K562 (cell line): Measurements from ENCODE around the gene ZFP36. TPM values are rescaled to one million over a fixed set of nuclear protein-coding genes. Genes with fewer than 3 reads are reported as not detected.

Experiments used
- ATAC-seq: fragments of 200-7000 bp; cut with Tn5 transposase; 3 replicates; pipeline ENCODE4 v1.9.1; 2020; ENCODE audit warnings: moderate library complexity
- BruUV-seq: library from RNA; stranded (reverse); fragments of 400-500 nt; replicated peaks from 2 replicates; lab custom pipeline; 2021; lab: Mats Ljungman, UMichigan
- CTCF ChIA-PET: fragments of 300-600 bp; formaldehyde crosslinking; extraction: SDS; loops from one replicate; lab custom pipeline; 2021; ENCODE audit warnings: low intra/inter-chr PET ratio; lab: Yijun Ruan, JAX
- POLR2A ChIA-PET: fragments of 300-600, 350-650 bp; sonication (Branson Sonifier 250); formaldehyde crosslinking; extraction: SDS; loops from one replicate; lab custom pipeline; 2021; ENCODE audit warnings: antibody characterized with exemption, inconsistent platforms; lab: Yijun Ruan, JAX
- DNase-seq, 4 experiments: peaks; one replicate each; pipeline versions ENCODE4 v3.0.0 to v3.0.0-alpha.2; 2011 to 2018; ENCODE audit warnings: low spot score in 3 of 4, mixed read lengths in 3 of 4; ENCODE audit errors: extremely low read depth in 1 of 4
- FAIRE-seq: peaks from 2 replicates; lab custom pipeline; 2011; peaks lifted over from hg19 to GRCh38; lab: Jason Lieb, UNC
- H2AFZ ChIP-seq: 2 replicates; pipeline ENCODE4 v1.6.0; 2011; ENCODE audit warnings: low read depth, low read length, control low read depth, inconsistent platforms
- H3K27ac ChIP-seq: fragments of 200-600 bp; 3 replicates; pipeline ENCODE4 v1.8.0; 2011; ENCODE audit warnings: low read depth, mild to moderate bottlenecking, control low read depth, inconsistent platforms, low read length, moderate library complexity, mixed read lengths; ENCODE audit errors: extremely low read depth
- H3K27me3 ChIP-seq, 2 experiments: fragments of 300-600 bp in 1 of 2; 2 replicates in 1 of 2; 3 replicates in 1 of 2; pipeline versions ENCODE4 v1.6.0 to v1.8.0; 2011; ENCODE audit warnings: inconsistent platforms in 2 of 2, low read length in 2 of 2, mild to moderate bottlenecking in 1 of 2, mixed read lengths in 1 of 2, moderate library complexity in 1 of 2; ENCODE audit not compliant: control insufficient read depth in 2 of 2, insufficient read depth in 2 of 2
- H3K36me3 ChIP-seq: fragments of 300-600 bp; 3 replicates; pipeline ENCODE4 v1.8.0; 2011; ENCODE audit warnings: mild to moderate bottlenecking, low read length, inconsistent platforms; ENCODE audit not compliant: control insufficient read depth, insufficient read depth
- H3K4me1 ChIP-seq, 2 experiments: fragments of 200-600 bp in 1 of 2; replicated peaks in 1 of 2; 2 replicates in 1 of 2; 3 replicates in 1 of 2; pipeline versions ENCODE4 v1.5.1 to v1.8.0; 2011; ENCODE audit warnings: inconsistent platforms in 2 of 2, low read length in 2 of 2, mild to moderate bottlenecking in 1 of 2, mixed read lengths in 1 of 2, moderate library complexity in 1 of 2; ENCODE audit not compliant: control insufficient read depth in 2 of 2, insufficient read depth in 2 of 2
- H3K4me2 ChIP-seq: 2 replicates; pipeline ENCODE4 v1.6.1; 2011; ENCODE audit warnings: low read length, control low read depth, inconsistent platforms, mixed read lengths; ENCODE audit not compliant: insufficient read depth
- H3K4me3 ChIP-seq: fragments of 200-600 bp; sonication (generic), shearing (Covaris generic); 2 replicates; pipeline ENCODE4 v1.5.1; 2016; ENCODE audit warnings: control low read depth, inconsistent platforms
- H3K79me2 ChIP-seq: fragments of 200-600 bp; 3 replicates; pipeline ENCODE4 v1.8.0; 2011; ENCODE audit warnings: low read length, inconsistent platforms; ENCODE audit not compliant: control insufficient read depth, insufficient read depth
- H3K9ac ChIP-seq, 2 experiments: 2 replicates each; pipeline versions ENCODE4 v1.6.0 to v1.6.1; 2011; ENCODE audit warnings: low read depth in 2 of 2, low read length in 2 of 2, control low read depth in 1 of 2, inconsistent platforms in 1 of 2, mild to moderate bottlenecking in 1 of 2, mixed read lengths in 1 of 2; ENCODE audit not compliant: insufficient read depth in 1 of 2
- H3K9me1 ChIP-seq: one replicate; pipeline ENCODE4 v1.6.0; 2011; ENCODE audit warnings: inconsistent platforms, mild to moderate bottlenecking, low read length, moderate library complexity; ENCODE audit not compliant: control insufficient read depth, insufficient read depth
- H3K9me3 ChIP-seq: replicated peaks from 2 replicates; pipeline ENCODE4 v1.5.1; 2011; ENCODE audit warnings: low read depth, low read length, inconsistent platforms; ENCODE audit not compliant: control insufficient read depth, insufficient read depth
- H4K20me1 ChIP-seq: replicated peaks from 2 replicates; pipeline ENCODE4 v1.6.1; 2011; ENCODE audit warnings: low read length, inconsistent platforms, mixed read lengths; ENCODE audit not compliant: control insufficient read depth, insufficient read depth
- NCOR1 ChIP-seq: fragments of 450-650 bp; IDR thresholded peaks from 2 replicates; pipeline ENCODE4 v1.6.1; 2016; ENCODE audit warnings: mild to moderate bottlenecking, moderate library complexity
- POLR2G ChIP-seq: fragments of 200-400 bp; formaldehyde crosslinking; IDR thresholded peaks from 2 replicates; pipeline ENCODE4 v1.6.1; 2017; ENCODE audit warnings: low read depth, mild to moderate bottlenecking, antibody characterized with exemption, low read length, moderate library complexity
- WGBS: fragments of 100-300 bp; shearing (Covaris generic); methylation state at CpG from one replicate; pipeline ENCODE4 v1.1.6; 2016; ENCODE audit warnings: low coverage, mixed read lengths; ENCODE audit not compliant: insufficient coverage; ENCODE audit errors: missing lambda C conversion rate; 5-methylcytosine and 5-hydroxymethylcytosine counted together
- in situ Hi-C: fragments of 300-500 bp; cut with MboI; formaldehyde crosslinking; loops from 4 replicates; pipeline ENCODE4 v1.15.0; 2018; ENCODE audit warnings: inconsistent platforms, mixed read lengths
- intact Hi-C: fragments of 100-400 bp; cut with micrococcal nuclease; formaldehyde crosslinking; loops from 2 replicates; pipeline ENCODE4 v1.14.2; 2022
- polyA plus RNA-seq, 8 experiments: library from polyadenylated mRNA; depleted of rRNA in 4 of 8; stranded (reverse) in 5 of 8; unstranded in 3 of 8; fragments of >200 nt; fragmentation: Nextera tagmentation in 2 of 8; fragmentation: Illumina TruSeq in 1 of 8; extraction: Ambion mirVana in 2 of 8; extraction: Trizol in 1 of 8; gene quantifications; 2 replicates each; pipeline versions ENCODE4 v1.2.1 to v1.2.3, GENCODE V29; 2011 to 2014; ENCODE audit warnings: inconsistent platforms in 1 of 8, missing spikeins in 1 of 8
- total RNA-seq, 7 experiments: library from RNA; depleted of rRNA in 6 of 7; stranded (reverse); fragments of >200 nt in 6 of 7; fragmentation: Illumina TruSeq in 2 of 7; extraction: Trizol in 2 of 7; gene quantifications; 2 replicates each; pipeline versions ENCODE4 v1.2.1 to v1.2.3, GENCODE V29; 2011 to 2021; ENCODE audit warnings: low replicate concordance in 1 of 7

ZFP36 gene
- total and polyA plus RNA-seq, 9 of the 15 experiments (the other 6 are each of a cell fraction or from before 2014, with no cell fraction given): 1.0 to 20.1 (median 3.5) TPM

GRCh38 chr19:39428283-39429112, 21.9 kb downstream of the ZFP36 start:
- POLR2A ChIA-PET: interaction anchor here (0.6 to 9.1 kb wide), 4 partner anchors 5 to 68 kb away, joined by 3 to 141 read pairs (median 5); partner anchors contain the start of gene RPS16
- TF ChIP-seq POLR2G (peak; percentile 58), NCOR1 (no peak)
- TF ChIP-seq, all 486 proteins: peak for 1
- Histone ChIP-seq H3K27ac (no peak overlapping the region), H3K4me3 (no peak overlapping the region), H3K4me2 (no peak overlapping the region), H2AFZ (no peak overlapping the region), H3K9me3 (no peaks in the 10 kb centered on the region), H4K20me1 (peaks cover 8% of the 10 kb centered on the region; the same call in 1 of the 2 replicates), H3K79me2 (peaks cover 9% of the 10 kb centered on the region), H3K36me3 (peaks cover 27% of the 10 kb centered on the region), H3K9me1 (no peaks in the 10 kb centered on the region), H3K9ac (peak overlapping the region in 1 of 2 experiments; percentile 51; a peak in 2 of 4 replicates), H3K4me1 (peaks cover 15 to 30% of the 10 kb centered on the region in 2 experiments), H3K27me3 (no peaks in the 10 kb centered on the region)
- no TSS peak for BruUV-seq
- intact Hi-C loops (no loop called here), in situ Hi-C loops (no loop called here)
- CTCF ChIA-PET: no interaction called here
- ATAC-seq (no peak), DNase-seq (no peak), FAIRE-seq (no peak)
- 68% methylated on average over 21 of the region's 23 CpGs for WGBS
